ENCODE results near the gene NMS. TPM values are rescaled to one million over a fixed set of nuclear protein-coding genes. Genes with fewer than 3 reads are reported as not detected.

Gene NMS
- polyA plus RNA-seq, 1 donor from 2014 or later: not detected

- Histone ChIP-seq H3K9me2 (ENCODE audit: insufficient read depth, low read length) (no peaks in the 10 kb centered on the region), H3K27me3 (ENCODE audit: insufficient read depth, low read depth, low read length) (no peaks in the 10 kb centered on the region), H2AFZ (ENCODE audit: low read depth, low read length) (no peak overlapping the region), H3K4me2 (ENCODE audit: low read length) (no peak overlapping the region), H3K4me3 (ENCODE audit: low read length) (no peak overlapping the region), H3F3A (ENCODE audit: insufficient read depth, low read length, poor library complexity, severe bottlenecking) (no peaks in the 10 kb centered on the region), H3K27ac (ENCODE audit: low read length) (no peak overlapping the region), H4K20me1 (ENCODE audit: insufficient read depth) (no peaks in the 10 kb centered on the region), H3K36me3 (ENCODE audit: insufficient read depth, low read length) (no peaks in the 10 kb centered on the region), H3K9me3 (ENCODE audit: low read length) (no peaks in the 10 kb centered on the region), H3K79me2 (replicated peaks; ENCODE audit: insufficient read depth, low read length) (no peaks in the 10 kb centered on the region), H3K9ac (ENCODE audit: low read length) (no peak overlapping the region)
- TF ChIP-seq RAD21 (conservative IDR thresholded peaks at IDR 0.05) (no peak), EP300 (conservative IDR thresholded peaks at IDR 0.05; ENCODE audit: poor library complexity, severe bottlenecking) (no peak), MXI1 (conservative IDR thresholded peaks at IDR 0.05; ENCODE audit: poor library complexity, severe bottlenecking) (no peak), TAF1 (IDR thresholded peaks at IDR 0.05; ENCODE audit: low read depth) (no peak), SMC3 (conservative IDR thresholded peaks at IDR 0.05; ENCODE audit: poor library complexity) (no peak), EZH2 (IDR thresholded peaks at IDR 0.05; ENCODE audit: borderline replicate concordance, insufficient read depth, low read length, poor library complexity, severe bottlenecking) (no peak), REST (IDR thresholded peaks at IDR 0.05; ENCODE audit: borderline replicate concordance) (no peak), POLR2AphosphoS5 (IDR thresholded peaks at IDR 0.05) (no peak)
- TF ChIP-seq, protein P1, sequence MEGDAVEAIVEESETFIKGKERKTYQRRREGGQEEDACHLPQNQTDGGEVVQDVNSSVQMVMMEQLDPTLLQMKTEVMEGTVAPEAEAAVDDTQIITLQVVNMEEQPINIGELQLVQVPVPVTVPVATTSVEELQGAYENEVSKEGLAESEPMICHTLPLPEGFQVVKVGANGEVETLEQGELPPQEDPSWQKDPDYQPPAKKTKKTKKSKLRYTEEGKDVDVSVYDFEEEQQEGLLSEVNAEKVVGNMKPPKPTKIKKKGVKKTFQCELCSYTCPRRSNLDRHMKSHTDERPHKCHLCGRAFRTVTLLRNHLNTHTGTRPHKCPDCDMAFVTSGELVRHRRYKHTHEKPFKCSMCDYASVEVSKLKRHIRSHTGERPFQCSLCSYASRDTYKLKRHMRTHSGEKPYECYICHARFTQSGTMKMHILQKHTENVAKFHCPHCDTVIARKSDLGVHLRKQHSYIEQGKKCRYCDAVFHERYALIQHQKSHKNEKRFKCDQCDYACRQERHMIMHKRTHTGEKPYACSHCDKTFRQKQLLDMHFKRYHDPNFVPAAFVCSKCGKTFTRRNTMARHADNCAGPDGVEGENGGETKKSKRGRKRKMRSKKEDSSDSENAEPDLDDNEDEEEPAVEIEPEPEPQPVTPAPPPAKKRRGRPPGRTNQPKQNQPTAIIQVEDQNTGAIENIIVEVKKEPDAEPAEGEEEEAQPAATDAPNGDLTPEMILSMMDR (IDR thresholded peaks at IDR 0.05; ENCODE audit: poor library complexity, severe bottlenecking): no peak
These were observed 32.5 kb upstream of the NMS start for GRCh38 chr2:100437751-100438150.

DNA sequence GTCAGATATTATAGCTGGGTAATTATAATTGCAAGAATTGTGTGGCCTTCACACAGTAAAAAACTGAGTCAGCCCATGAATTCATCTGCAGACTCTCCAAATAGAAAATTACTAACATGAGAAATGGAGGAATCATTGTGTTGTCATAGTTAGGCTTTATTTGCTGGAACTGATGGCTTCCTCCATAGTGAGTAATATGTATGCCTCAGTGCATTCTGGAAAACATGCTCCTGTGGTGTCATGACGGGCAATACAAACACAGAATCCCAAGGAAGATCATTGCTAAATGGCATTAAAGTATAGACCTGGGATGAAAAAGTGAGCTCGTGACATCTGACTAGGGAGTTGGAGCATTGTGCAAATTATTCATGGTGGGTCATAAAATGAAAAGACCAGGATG, 23.6 kb upstream of the NMS start:
- Histone ChIP-seq H4K20me1 (ENCODE audit: insufficient read depth) (no peaks in the 10 kb centered on the region), H3K27me3 (ENCODE audit: insufficient read depth, low read depth, low read length) (no peaks in the 10 kb centered on the region), H3K4me3 (ENCODE audit: low read length) (no peak overlapping the region), H3K27ac (ENCODE audit: low read length) (no peak overlapping the region), H3K79me2 (replicated peaks; ENCODE audit: insufficient read depth, low read length) (no peaks in the 10 kb centered on the region), H3K9me3 (ENCODE audit: low read length) (peaks cover 3% of the 10 kb centered on the region), H3K36me3 (ENCODE audit: insufficient read depth, low read length) (no peaks in the 10 kb centered on the region), H2AFZ (ENCODE audit: low read depth, low read length) (no peak overlapping the region), H3K9me2 (ENCODE audit: insufficient read depth, low read length) (no peaks in the 10 kb centered on the region), H3K4me2 (ENCODE audit: low read length) (no peak overlapping the region), H3F3A (ENCODE audit: insufficient read depth, low read length, poor library complexity, severe bottlenecking) (no peaks in the 10 kb centered on the region), H3K9ac (ENCODE audit: low read length) (no peak overlapping the region)
- no peak for TF ChIP-seq POLR2AphosphoS5 (IDR thresholded peaks at IDR 0.05)
- TF ChIP-seq TAF1 (IDR thresholded peaks at IDR 0.05; ENCODE audit: low read depth): no peak

DNA sequence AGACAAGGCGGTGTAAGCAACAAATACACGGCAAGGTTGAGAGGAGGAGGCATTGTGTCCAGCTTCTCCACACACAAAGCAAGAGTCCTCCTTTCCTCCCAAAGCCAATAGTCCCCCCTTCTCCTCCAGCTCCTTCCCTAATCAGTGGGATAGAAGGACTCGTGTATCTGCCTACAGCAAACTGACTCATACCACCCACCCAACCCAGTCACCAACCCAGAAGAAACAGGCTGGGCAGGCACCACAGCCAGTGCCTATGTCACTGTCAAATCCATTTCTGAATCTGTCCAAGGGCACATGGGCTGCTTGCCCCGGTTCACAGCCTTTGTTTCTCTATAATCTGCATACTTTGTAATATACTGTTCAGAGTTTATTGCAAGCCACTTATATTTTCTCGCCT, 19.2 kb upstream of the NMS start:
- no peak overlapping the region for H3K9ac ChIP-seq (ENCODE audit: low read length)
- no peaks in the 10 kb centered on the region for H3K9me2 ChIP-seq (ENCODE audit: insufficient read depth, low read length)
- H3K27ac ChIP-seq (ENCODE audit: low read length): no peak overlapping the region
- H3K4me3 ChIP-seq (ENCODE audit: low read length): no peak overlapping the region
- no peak overlapping the region for H3K4me2 ChIP-seq (ENCODE audit: low read length)
- H3K27me3 ChIP-seq (ENCODE audit: insufficient read depth, low read depth, low read length): no peaks in the 10 kb centered on the region
- TF ChIP-seq TAF1 (IDR thresholded peaks at IDR 0.05; ENCODE audit: low read depth) (no peak), POLR2AphosphoS5 (IDR thresholded peaks at IDR 0.05) (no peak), EZH2 (IDR thresholded peaks at IDR 0.05; ENCODE audit: borderline replicate concordance, insufficient read depth, low read length, poor library complexity, severe bottlenecking) (no peak), MXI1 (conservative IDR thresholded peaks at IDR 0.05; ENCODE audit: poor library complexity, severe bottlenecking) (no peak), RAD21 (conservative IDR thresholded peaks at IDR 0.05) (no peak), SMC3 (conservative IDR thresholded peaks at IDR 0.05; ENCODE audit: poor library complexity) (no peak), EP300 (conservative IDR thresholded peaks at IDR 0.05; ENCODE audit: poor library complexity, severe bottlenecking) (no peak), REST (IDR thresholded peaks at IDR 0.05; ENCODE audit: borderline replicate concordance) (no peak)
- TF ChIP-seq, protein P1 (IDR thresholded peaks at IDR 0.05; ENCODE audit: poor library complexity, severe bottlenecking): no peak
- H3K36me3 ChIP-seq (ENCODE audit: insufficient read depth, low read length): no peaks in the 10 kb centered on the region
- no peaks in the 10 kb centered on the region for H3K79me2 ChIP-seq (replicated peaks; ENCODE audit: insufficient read depth, low read length)
- peaks cover 1% of the 10 kb centered on the region for H3K9me3 ChIP-seq (ENCODE audit: low read length)
- H2AFZ ChIP-seq (ENCODE audit: low read depth, low read length): no peak overlapping the region
- H3F3A ChIP-seq (ENCODE audit: insufficient read depth, low read length, poor library complexity, severe bottlenecking): no peaks in the 10 kb centered on the region
- no peaks in the 10 kb centered on the region for H4K20me1 ChIP-seq (ENCODE audit: insufficient read depth)
